Spleen (tissue), 7 donors: Measurements from ENCODE around the gene SLC66A1.

Experiments used
- CTCF ChIP-seq, 11 experiments: fragments of 200-600 bp in 7 of 11; fragments of 450-650 bp in 4 of 11; sonication (generic) in 4 of 11; IDR thresholded peaks in 8 of 11; conservative IDR thresholded peaks in 3 of 11; 1 replicate in 7 of 11; 2 replicates in 4 of 11; pipeline versions ENCODE4 v1.4.0 to v1.8.0; 2016 to 2021; ENCODE audit warnings: antibody characterized with exemption in 11 of 11, inconsistent platforms in 4 of 11, mild to moderate bottlenecking in 1 of 11
- POLR2A ChIP-seq, 3 donors: fragments of 450-650 bp; IDR thresholded peaks; one replicate each; pipeline ENCODE4 v1.5.1; 2017; ENCODE audit warnings: antibody characterized with exemption in 3 of 3, mild to moderate bottlenecking in 1 of 3
- donor health status: DM: no; HTN: no; CAD: no; lungs with moderate emphysema.
- donor health status: DM: no; HTN: no; CAD: no.
- donor health status: DM: no; HTN: no; CAD: no.

GRCh38 chr1:19324665-19324990 is 12.5 kb downstream of the SLC66A1 start:
- TF ChIP-seq CTCF (IDR thresholded peaks at IDR 0.05 in 8 of 11, conservative IDR thresholded peaks at IDR 0.05 in 3 of 11) = no peak
- no peak for TF ChIP-seq POLR2A (IDR thresholded peaks at IDR 0.05)
